Kidney glomerular epithelial cell (primary cell): ENCODE data around the gene EZH2.

Source experiments
- DNase-seq: peaks from one replicate; lab custom pipeline; 2025; lab: John Stamatoyannopoulos, UW

Gene EZH2

GRCh38 chr7:148884049-148884298, at the start of gene EZH2:
Gene EZH2 (minus strand): TSS chr7:148884291. CDS start chr7:148847298, 36,993 bp downstream.
- DNase-seq = no peak

GRCh38 chr7:148931470-148931869, 47.4 kb upstream of the EZH2 start:
- no peak for DNase-seq

DNA sequence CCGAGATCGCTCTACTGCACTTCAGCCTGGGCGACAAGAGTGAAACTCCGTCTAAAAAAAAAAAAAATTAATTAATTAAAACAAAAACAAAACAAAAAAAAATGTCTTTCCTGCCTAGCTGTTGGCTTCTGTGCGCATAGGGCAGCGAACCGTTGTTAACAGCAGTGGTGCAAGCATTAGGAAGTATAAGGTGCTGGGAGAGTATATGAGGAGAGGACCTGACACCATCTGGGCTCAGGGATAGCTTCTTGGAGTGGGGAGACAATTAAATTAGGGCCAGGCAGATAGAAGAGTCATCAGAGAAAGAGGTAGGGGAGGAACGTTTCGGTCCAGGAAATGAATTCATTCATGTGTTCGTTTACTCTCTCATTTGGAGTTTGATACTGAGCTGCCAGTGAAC, 46.2 kb upstream of the EZH2 start:
- DNase-seq = no peak

- DNase-seq = no peak
Measured at GRCh38 chr7:148929176-148929575, 45.1 kb upstream of the EZH2 start.

- no peak for DNase-seq
Measured at GRCh38 chr7:148927123-148928045, 43.3 kb upstream of the EZH2 start.

DNA sequence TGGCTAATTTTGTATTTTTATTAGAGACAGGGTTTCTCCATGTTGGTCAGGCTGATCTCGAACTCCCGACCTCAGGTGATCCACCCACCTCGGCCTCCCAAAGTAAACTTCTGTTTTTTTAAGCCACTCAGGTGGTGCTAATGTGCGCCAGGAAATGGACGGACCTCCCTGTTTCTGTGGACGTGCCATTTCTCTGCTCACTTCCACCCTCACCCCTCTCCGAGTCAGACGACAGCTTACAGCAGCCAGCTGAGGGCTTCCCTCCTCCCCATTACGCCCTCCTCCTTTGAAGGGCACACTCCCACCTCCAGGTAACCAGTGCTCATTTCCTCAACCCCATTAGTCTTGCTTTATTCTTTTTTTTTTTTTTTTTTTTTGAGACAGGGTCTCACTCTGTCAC, 41.7 kb upstream of the EZH2 start:
- DNase-seq = no peak

DNA sequence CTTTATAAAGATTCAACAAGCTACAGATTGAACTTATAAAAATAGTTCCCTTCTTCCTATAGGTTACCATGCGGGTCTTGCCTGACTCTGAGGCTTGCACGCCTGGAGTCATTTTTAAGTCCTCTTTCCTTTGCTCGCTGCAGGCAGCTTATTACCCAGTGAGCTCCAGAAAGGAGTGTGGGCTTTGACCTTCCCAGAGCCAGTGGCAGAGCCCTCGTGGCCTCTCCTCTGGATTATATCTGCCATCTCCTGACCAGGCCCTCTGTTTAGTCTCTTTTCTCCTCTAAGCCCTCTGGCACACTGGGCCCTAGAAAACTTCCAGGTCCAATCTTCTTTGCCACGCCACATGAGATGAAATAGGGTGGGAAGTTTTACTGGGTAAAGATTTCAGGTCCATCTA, 39.9 kb upstream of the EZH2 start:
- DNase-seq = no peak

- no peak for DNase-seq
Measured at GRCh38 chr7:148921806-148922205, 37.7 kb upstream of the EZH2 start.

DNA sequence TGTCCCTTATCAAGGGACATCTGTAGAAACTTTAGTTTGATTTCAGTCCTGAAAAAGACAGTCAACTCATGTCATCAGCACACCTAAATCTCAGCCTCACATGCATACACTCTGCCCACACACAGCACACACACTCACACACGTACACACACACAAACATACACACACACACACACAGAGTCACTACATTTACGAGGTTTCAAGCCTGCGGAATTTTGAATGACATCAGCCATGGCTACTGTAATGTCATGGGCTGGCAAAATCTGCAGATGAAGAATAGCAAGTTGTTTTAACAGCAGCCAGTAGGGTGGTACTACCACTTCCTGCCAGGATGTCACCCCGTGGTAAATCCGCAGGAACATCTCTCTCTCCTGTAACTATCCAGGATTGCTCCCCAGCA, 37.1 kb upstream of the EZH2 start:
- no peak for DNase-seq

DNA sequence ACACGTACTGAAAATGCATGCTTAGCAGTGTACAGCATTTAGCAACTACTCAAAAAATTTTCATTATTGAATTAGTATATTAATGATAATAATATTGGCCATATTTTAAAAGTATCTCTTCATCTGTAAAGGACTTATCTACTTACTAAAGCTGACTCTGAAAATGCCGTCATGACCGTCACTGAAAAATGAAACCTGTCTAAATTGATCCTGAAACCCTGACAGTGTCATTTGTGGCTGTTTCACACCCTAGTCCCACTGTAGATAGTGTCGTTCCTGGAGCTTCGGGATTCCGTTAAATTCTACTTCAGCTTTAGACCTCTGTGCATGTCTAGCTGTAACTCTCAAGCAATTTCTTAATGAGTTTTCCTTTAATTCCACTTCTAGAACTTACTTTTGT, 35.8 kb upstream of the EZH2 start:
- no peak for DNase-seq

GRCh38 chr7:148918058-148918596, 34.0 kb upstream of the EZH2 start:
- no peak for DNase-seq

GRCh38 chr7:148916186-148916585, 32.1 kb upstream of the EZH2 start:
- DNase-seq = no peak

GRCh38 chr7:148915211-148915610, 31.1 kb upstream of the EZH2 start:
- DNase-seq = no peak

- peak; percentile 67 for DNase-seq
Measured at GRCh38 chr7:148914208-148914777, 30.2 kb upstream of the EZH2 start.

GRCh38 chr7:148912758-148913541, 28.9 kb upstream of the EZH2 start:
- no peak for DNase-seq

DNA sequence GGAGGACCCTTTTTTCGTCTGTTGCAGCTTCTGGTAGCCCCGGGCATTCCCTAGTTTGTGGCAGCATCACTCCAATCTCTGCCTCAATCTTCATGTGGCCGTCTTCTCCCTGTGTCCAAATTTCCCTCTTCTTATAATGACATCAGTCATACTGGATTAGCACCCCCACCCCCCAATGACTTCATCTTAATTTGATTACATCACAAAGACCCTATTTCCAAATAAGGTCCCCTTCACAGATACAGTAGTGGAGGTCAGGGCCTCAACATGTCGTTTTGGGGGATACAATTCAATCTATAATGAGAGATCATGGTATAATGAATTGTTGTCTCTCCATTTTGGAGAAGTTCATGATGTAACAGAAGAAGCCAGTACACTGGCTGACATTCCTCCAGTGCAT, 28.1 kb upstream of the EZH2 start:
- no peak for DNase-seq

GRCh38 chr7:148911626-148912025, 27.5 kb upstream of the EZH2 start:
- no peak for DNase-seq

- DNase-seq = no peak
Measured at GRCh38 chr7:148909568-148909967, 25.5 kb upstream of the EZH2 start.

- DNase-seq = no peak
Measured at GRCh38 chr7:148906707-148907498, 22.8 kb upstream of the EZH2 start.

DNA sequence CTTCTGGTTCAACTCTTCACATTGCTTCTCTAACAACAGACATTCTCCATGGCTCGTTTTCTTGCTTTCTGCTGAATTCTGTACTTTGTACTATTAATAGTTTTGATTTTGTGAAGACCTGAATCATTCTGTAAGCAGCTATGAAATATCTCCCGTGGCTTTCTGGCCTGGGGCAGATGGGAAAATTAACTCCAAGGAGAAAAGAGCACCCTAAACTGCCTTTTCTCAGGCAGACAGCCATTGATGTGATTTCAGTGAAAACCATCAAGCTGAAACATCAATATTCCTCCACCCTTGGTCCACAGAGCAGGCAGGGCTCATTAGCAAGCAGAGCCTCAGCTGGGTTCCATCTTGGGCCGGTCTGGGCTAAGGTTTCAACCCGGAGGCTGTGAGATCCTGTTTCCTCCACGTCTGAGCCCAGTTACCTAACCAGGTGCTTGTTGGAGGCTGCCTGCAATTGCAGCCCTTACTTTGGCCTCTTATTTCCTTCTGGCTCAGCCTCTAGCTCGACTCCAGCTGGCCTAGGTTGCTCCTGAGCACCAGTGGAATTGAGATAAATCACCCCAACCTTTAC, 21.1 kb upstream of the EZH2 start:
- DNase-seq = no peak

DNA sequence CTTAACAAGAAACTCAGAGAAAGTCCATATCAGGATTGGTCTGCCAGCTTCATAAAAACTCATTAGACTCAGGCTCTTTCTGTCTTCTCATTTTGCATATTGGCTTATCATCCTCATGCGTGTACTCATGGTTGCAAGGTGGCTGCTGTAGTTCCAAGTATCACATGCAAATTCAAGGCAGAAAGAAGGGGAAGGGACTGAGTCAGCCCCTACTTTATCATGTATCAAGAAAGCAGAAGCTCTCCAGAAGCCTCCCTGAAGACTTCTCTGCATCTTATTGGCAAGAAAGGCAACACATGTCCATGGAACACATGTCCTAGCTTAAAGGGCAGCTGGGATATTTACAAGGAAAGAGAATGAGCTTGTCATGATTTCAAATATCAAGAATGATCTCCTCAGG, 19.4 kb upstream of the EZH2 start:
- DNase-seq = no peak

- DNase-seq = no peak
Measured at GRCh38 chr7:148901178-148901577, 17.1 kb upstream of the EZH2 start.
